Pons (tissue), 1 donor: ENCODE results near the gene NTHL1.
"Not testable (repeated sequence)": the region's sequence is repeated elsewhere in the genome, so short reads cannot be mapped to it uniquely, and the experiment has no call there.

Experiments used
- DNase-seq: peaks from one replicate; pipeline ENCODE4 v3.0.0-alpha.2; 2016; ENCODE audit warnings: low spot score

NTHL1 gene

GRCh38 chr16:2028146-2028545 lies 19.5 kb downstream of the NTHL1 start:
- no peak for DNase-seq

DNA sequence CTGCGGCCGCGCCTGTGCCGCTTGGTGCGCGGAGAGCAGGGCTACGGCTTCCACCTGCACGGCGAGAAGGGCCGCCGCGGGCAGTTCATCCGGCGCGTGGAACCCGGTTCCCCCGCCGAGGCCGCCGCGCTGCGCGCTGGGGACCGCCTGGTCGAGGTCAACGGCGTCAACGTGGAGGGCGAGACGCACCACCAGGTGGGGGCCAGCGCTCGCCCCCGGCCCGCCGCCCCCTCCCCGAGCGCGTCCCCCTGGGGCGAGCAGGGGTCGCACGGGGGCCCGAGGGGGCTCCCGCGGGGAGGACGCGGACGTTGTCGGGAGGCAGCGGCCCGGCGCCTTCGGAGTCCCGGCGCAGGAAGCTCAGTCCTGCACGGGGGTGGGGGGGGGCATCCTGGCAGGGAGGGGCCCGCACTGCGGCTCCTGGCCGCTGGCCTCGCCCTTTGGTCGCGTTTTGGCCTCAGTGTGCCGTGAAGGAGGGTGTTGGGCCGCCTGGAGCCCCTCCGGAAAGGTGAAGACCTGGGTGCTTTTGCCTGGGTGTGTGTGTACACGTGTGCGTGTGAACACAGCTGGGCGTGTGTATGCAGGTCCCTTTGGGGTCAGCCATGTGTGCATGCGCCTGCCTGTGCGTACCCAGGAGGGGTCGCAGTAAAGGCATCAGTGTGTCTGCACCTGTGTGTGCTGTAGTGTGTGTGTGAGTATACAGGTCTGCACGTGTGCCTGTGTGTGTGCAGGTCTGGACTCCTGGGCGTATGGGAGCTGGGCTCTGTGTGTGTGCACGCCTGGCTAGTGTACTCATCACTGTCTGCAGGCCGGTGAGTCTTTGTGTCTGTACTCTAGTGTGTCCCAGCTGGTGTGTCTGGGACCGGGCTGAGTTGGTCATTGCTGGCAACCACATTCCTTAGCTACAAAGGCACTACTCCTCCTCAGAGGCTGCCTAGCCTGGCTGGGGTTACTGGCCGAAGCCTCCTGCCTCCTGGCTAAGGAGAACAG lies 20.3 kb downstream of the NTHL1 start:
- no peak for DNase-seq

DNA sequence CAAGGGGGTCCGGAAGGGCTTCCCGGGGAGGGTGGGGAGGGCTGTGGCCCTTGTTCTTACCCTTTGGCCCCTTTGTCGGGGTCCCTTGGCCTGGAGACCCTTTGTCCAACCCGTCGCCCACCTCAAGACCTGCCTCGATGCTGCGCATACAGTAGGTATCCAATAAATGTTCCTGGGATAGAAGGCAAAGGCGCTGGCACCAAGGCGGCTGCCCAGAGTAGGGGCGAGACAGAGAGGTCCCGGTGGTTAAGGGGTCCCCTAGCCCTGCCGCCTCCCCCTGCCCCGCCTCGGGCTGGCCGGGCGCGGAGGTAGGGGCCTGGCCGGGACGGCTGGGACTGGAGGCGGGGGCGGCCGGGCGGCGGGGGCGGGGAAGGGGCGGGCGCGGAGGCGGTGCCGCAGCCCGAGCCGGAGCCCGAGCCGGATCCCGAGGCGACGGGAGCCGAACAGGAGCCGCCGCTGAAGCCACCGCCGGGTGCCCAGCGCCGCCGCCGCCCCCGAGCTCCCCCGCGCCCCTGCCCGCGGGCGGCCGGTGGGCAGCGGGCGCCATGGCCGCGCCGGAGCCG lies 21.1 kb downstream of the NTHL1 start, which contains the start of gene NHERF2:
Gene NHERF2 (plus strand): TSS at position 442 of the 563 bp plus-strand sequence. CDS start 104 bp downstream, at position 546.
- no peak for DNase-seq

- DNase-seq, result no peak
Measured at GRCh38 chr16:2025878-2026460, 21.7 kb downstream of the NTHL1 start.

GRCh38 chr16:2025251-2025650 lies 22.4 kb downstream of the NTHL1 start:
- DNase-seq, result no peak

GRCh38 chr16:2024032-2024420 lies 23.6 kb downstream of the NTHL1 start:
- no peak for DNase-seq

GRCh38 chr16:2023092-2024031 lies 24.3 kb downstream of the NTHL1 start:
- DNase-seq, result peak; percentile 82

DNA sequence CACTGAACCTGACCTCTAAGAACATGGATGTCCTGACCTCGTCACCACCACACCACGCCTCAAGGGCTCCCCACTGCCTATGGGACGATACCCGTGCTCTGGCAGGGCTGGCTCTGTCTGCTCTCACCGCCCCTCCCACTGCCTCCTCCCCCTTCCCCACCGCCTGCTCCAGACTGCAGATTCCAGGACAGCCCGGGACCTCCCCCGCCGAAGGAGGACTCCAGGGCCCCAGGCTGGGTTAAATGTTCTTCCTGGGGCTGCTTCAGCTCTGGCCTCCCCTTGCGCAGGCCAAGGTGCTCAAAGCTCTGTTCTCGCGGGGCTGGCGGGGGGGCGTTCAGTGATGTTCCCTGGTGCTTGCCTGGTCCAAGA lies 24.9 kb downstream of the NTHL1 start:
- DNase-seq, result no peak

DNA sequence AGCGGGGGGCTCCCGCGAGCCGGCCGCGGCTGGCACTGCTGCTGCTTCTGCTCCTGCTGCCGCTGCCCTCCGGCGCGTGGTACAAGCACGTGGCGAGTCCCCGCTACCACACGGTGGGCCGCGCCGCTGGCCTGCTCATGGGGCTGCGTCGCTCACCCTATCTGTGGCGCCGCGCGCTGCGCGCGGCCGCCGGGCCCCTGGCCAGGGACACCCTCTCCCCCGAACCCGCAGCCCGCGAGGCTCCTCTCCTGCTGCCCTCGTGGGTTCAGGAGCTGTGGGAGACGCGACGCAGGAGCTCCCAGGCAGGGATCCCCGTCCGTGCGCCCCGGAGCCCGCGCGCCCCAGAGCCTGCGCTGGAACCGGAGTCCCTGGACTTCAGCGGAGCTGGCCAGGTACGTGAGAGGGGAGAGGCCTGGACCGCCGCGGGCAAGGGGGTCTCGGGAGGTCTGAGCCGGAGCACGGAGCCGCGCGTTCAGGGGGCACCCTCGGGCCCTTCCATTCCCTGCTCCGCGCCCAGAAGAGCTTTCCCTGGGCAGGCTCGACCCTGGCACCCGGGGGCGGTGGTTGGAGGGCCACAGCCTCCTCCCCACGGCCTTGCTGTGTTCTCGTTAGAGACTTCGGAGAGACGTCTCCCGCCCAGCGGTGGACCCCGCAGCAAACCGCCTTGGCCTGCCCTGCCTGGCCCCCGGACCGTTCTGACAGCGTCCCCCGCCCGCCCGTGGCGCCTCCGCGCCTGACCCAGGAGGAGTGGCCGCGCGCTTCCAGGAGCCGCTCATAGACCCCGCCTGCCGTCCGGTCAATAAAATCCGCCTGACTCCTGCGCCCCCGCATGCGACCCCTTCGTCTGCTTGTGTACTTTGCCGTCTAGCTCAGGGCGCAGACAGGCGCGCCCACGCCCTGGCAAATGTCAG lies 27.5 kb downstream of the NTHL1 start:
- no peak for DNase-seq

- DNase-seq, result no peak
Measured at GRCh38 chr16:2019518-2019920, 28.1 kb downstream of the NTHL1 start, which contains the start of gene NPW. NPW (plus strand) TSS chr16:2019785.

DNA sequence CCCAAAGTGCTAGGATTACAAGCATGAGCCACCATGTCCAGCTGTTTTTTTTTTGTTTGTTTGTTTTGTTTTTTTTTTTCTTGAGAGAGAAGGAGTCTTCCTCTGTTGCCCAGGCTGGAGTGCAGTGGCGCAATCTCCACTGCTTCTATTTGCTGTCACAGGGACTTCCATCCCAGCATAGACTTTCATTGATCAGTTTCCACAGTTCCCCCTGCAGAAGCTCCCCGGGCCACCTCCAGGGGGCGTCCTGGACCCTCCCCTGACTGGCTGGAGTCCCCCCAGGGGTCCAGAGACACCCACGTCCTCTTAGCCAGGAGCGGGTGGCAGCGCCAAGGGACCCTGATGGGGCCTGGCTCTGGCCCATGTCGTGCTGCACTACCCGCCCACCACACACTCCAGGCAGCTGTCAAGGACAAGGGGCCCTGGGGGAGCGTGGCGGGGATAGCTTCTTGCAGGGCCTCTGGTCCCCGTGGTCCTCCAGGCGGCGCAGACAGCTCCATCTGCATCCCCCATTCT lies 31.2 kb downstream of the NTHL1 start:
- no peak for DNase-seq

- no peak for DNase-seq
Measured at GRCh38 chr16:2015947-2016208, 31.8 kb downstream of the NTHL1 start.

- DNase-seq, result no peak
Measured at GRCh38 chr16:2015117-2015946, 32.3 kb downstream of the NTHL1 start.

- DNase-seq, result no peak
Measured at GRCh38 chr16:2013527-2013926, 34.1 kb downstream of the NTHL1 start.

DNA sequence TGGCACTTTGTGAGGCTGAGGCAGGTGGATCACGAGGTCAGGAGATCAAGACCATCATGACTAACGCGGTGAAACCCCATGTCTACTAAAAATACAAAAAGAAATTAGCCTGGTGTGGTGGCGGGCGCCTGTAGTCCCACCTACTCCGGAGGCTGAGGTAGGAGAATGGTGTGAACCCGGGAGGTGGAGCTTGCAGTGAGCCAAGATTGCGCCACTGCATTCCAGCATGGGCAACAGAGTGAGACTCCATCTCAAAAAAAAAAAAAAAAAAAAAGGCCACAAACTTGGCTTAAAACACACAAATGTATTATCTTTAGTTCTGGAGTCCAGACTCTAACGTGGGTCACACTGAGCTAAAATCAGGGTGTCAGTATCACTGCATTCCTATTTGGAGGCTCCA lies 35.9 kb downstream of the NTHL1 start:
- DNase-seq, result not testable (repeated sequence)

GRCh38 chr16:2009791-2010510 lies 37.7 kb downstream of the NTHL1 start, which contains the start of gene ZNF598:
ZNF598 (minus strand) TSS chr16:2009821.
- peak; percentile 87 for DNase-seq

- no peak for DNase-seq
Measured at GRCh38 chr16:2009164-2009711, 38.4 kb downstream of the NTHL1 start.

DNA sequence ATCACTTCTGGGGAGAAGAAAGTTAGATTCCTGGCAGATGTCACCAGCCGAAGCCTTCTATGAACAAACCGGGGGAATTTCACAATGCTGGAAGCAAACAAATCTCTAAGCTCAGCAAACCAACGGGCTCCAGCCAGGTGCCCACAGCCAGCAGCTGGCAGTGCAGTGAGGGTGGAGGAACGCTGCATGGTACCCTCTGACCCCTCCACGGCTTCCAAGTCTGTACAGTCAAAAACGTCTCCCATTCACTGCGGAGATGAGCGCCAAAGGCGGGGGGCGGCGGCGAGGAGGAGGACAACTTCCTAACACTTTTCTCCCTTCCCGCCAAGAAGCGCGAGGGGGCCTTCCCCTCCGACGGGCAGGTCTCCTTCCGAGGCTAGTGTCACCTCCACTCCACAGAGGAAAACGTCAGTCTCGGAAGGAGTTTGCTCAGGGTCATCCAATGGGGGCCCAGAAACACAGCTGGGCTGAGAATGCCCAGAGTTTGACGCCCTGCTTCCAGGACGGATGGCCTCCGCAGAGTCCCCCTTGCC lies 38.9 kb downstream of the NTHL1 start:
- no peak for DNase-seq
